HUES48 (cell line): ENCODE data around the gene BTBD1.

Experiments
- H3K27ac ChIP-seq: one replicate; pipeline ENCODE4 v1.7.0; 2013; ENCODE audit warnings: low read depth, low read length, inconsistent platforms
- H3K27me3 ChIP-seq: 2 replicates; pipeline ENCODE4 v1.6.1; 2013; ENCODE audit warnings: mild to moderate bottlenecking, low read length; ENCODE audit not compliant: control insufficient read depth, insufficient read depth
- H3K36me3 ChIP-seq: 2 replicates; pipeline ENCODE4 v1.6.1; 2013; ENCODE audit warnings: low read length; ENCODE audit not compliant: control insufficient read depth, insufficient read depth
- H3K4me1 ChIP-seq: 2 replicates; pipeline ENCODE4 v1.6.1; 2013; ENCODE audit warnings: mild to moderate bottlenecking, low read length; ENCODE audit not compliant: control insufficient read depth, insufficient read depth
- H3K4me3 ChIP-seq: 2 replicates; pipeline ENCODE4 v1.5.1; 2013; ENCODE audit warnings: mild to moderate bottlenecking, low read depth, low read length
- H3K9ac ChIP-seq: 2 replicates; pipeline ENCODE4 v1.6.1; 2013; ENCODE audit warnings: mild to moderate bottlenecking, low read depth, low read length, moderate library complexity
- H3K9me3 ChIP-seq: 2 replicates; pipeline ENCODE4 v1.6.1; 2013; ENCODE audit warnings: low read length; ENCODE audit not compliant: control insufficient read depth, insufficient read depth

BTBD1 gene

DNA sequence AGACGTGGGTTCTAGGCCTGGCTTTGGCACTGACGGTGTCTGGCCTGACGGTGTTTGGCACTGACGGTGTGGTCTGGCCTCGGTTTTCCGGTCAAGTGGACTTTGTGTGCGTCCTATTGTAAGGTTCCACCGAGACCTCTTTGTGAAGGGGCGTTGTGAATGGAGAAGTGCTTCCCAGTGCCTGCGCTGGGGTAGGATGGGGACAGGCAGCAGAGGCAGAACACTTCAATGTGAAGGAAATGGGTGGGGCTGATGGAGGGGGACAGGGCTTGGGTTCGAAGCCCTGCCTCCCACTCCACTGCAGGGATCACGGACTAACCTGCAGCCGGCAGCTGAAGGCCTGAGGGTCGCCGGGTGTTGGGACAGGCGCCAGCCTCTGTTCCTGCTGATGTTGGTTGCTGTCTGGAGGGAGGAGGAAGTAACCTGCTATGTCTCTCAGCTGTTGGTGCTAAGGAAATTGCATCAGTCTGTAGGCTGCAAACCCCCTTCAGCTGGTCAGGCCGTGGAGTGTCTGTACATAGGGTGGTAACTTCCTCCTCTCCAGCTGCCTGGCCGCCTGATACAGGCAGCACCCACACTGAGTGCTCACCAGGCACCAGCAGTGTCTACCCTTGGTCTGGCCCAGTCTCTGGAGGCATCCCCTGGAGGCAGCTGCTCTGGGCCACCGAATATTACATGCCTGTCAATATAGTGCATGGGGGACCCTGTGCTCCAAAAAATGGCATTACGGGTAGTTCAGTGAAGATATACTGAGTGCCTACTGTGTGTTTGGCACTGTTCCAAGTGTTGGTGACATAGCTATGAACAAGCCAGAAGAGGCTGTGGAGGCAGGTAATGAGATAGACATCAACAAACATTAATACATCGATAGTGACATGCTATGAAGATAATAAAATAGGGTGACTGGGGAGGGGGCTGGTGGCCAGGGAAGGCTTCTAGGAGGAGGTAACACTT, 41.5 kb upstream of the BTBD1 start:
- Histone ChIP-seq H3K27ac (no peak overlapping the region), H3K27me3 (peaks cover 38% of the 10 kb centered on the region), H3K36me3 (no peaks in the 10 kb centered on the region), H3K4me1 (no peaks in the 10 kb centered on the region), H3K9ac (no peak overlapping the region), H3K9me3 (no peaks in the 10 kb centered on the region), H3K4me3 (peak overlapping the region; percentile 68; the same call in 1 of the 2 replicates)

DNA sequence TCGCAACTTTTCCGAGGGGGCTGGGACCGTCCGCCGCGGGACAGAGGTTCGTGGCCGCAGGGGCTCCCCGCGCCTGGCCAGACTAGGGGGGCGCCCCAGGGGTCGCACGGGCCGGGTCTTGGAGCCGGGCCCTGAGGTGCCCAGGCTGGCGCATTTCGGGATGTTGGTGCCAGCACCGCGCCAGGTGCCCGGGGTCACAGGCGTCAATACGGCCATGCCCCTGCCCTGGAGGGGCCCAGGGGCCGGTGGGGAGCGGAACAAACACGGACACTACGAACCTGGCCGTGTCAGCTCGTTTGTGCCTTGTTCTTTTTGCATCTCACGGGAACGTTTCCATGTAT, 40.8 kb upstream of the BTBD1 start:
- Histone ChIP-seq H3K9ac (no peak overlapping the region), H3K27ac (no peak overlapping the region), H3K4me1 (no peaks in the 10 kb centered on the region), H3K9me3 (no peaks in the 10 kb centered on the region), H3K36me3 (no peaks in the 10 kb centered on the region), H3K4me3 (peak overlapping the region; percentile 68), H3K27me3 (peaks cover 38% of the 10 kb centered on the region)

DNA sequence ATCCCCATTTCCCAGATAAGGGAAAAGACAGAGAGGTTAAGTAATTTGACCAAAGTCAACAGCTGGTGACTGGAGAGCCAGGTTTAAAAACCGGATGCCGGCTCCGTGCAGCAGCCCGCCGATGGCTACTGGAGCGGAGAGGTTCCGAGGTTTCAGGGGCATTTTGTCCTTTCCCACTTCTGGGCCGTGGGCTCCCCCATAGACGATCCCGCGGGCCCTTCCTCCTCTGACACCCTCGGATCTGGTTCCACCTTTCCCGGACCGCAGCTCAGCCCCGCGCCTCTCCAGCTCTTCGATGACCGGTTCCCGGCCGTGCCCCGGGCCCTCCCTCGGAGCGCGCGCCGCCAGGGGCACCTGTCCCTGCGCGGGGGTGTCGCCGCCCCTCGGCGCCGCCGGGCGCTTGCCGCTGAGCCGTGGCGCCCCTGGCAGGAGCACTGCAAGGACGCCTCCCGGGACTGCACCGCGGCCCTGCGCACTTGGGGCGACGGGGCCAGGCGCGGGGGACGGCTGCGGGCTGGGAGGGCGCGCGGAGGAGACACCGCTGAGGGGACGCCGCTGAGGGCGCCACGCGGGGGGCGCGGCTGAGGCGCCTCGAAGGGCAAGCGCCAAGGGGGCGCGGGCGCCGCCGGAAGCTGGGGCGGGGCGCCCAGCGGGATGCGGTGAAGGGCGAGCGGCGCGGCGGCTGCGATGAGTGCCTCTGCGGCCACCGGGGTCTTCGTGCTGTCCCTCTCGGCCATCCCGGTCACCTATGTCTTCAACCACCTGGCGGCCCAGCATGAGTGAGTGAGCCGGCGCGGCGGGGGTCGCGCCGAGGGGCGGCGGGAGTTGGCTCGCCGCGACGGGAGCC, 40.2 kb upstream of the BTBD1 start, which contains the start of gene TM6SF1:
TSS of gene TM6SF1 (plus strand) at position 652 of the 847 bp plus-strand sequence. CDS start at position 688, 36 bp downstream.
- Histone ChIP-seq H3K4me3 (peak within 1 kb of the TSS; percentile 68), H3K9ac (no peak within 1 kb of the TSS), H3K36me3 (no peaks in the 10 kb centered on the region), H3K9me3 (no peaks in the 10 kb centered on the region), H3K27me3 (peaks cover 38% of the 10 kb centered on the region), H3K27ac (no peak within 1 kb of the TSS), H3K4me1 (no peaks in the 10 kb centered on the region)

DNA sequence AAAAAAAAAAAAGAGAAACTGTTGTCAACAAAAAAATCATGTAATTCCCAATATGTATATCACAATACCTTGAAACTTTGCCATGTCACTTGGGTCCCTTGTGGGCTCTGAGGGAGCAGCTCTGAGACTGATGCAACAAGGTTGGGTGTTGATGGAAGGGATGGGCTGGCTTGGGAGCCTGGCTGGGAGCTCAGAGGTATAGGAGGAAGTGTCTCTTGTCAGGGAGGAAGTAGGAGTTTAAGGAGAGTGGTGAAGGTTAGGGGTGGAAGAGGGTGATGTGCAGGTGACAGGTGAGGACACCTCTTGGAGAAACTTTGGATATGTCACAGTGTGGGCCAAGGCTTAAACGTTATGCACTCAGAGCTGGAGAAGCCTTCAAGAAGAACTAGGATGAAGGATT, 38.4 kb upstream of the BTBD1 start:
- Histone ChIP-seq H3K27me3 (peaks cover 38% of the 10 kb centered on the region), H3K9me3 (no peaks in the 10 kb centered on the region), H3K27ac (no peak overlapping the region), H3K4me1 (no peaks in the 10 kb centered on the region), H3K36me3 (no peaks in the 10 kb centered on the region), H3K4me3 (no peak overlapping the region), H3K9ac (no peak overlapping the region)

DNA sequence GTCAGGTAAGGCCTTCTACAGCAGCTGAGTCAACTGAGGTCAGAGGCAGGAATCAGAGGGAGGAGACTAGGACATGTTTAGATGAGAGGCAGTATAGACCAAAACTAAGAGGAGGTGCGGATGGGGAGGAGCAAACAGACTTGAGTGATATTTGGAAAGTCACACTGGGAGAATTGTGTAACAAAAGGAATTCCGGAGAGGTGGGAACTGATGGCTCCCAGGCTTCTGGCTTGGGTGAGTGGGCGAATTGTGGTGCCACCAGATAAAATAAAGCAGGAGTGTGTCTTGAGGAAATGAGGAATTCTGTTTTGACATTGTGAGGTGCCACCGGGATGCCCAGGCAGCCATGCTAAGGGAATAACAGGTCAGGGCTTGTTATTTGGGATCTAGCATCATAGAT, 37.1 kb upstream of the BTBD1 start:
- Histone ChIP-seq H3K27ac (no peak overlapping the region), H3K36me3 (no peaks in the 10 kb centered on the region), H3K27me3 (peaks cover 36% of the 10 kb centered on the region), H3K9ac (no peak overlapping the region), H3K4me3 (no peak overlapping the region), H3K4me1 (no peaks in the 10 kb centered on the region), H3K9me3 (no peaks in the 10 kb centered on the region)

DNA sequence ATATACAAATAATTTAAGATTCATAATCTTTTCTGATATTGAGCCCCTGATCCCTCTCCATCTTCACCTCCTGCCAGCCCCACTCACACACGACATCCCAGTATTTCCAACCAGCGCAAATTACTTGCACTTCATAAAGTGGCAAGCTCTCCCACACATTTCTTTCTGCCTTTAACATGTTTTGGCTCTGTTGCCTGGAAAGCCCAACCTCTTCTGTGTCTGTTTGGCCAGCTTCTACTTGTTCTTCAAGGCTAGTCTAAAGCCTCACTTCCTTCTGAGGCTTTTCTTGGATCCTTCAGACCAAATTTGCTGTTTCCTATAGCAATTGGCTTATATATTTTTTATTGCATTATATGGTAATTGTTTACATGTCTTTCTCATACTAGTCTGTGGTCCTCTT, 35.3 kb upstream of the BTBD1 start:
- H3K4me1 ChIP-seq, result no peaks in the 10 kb centered on the region
- no peak overlapping the region for H3K4me3 ChIP-seq
- H3K9me3 ChIP-seq, result no peaks in the 10 kb centered on the region
- no peaks in the 10 kb centered on the region for H3K36me3 ChIP-seq
- no peak overlapping the region for H3K27ac ChIP-seq
- H3K9ac ChIP-seq, result no peak overlapping the region
- H3K27me3 ChIP-seq, result peaks cover 18% of the 10 kb centered on the region

DNA sequence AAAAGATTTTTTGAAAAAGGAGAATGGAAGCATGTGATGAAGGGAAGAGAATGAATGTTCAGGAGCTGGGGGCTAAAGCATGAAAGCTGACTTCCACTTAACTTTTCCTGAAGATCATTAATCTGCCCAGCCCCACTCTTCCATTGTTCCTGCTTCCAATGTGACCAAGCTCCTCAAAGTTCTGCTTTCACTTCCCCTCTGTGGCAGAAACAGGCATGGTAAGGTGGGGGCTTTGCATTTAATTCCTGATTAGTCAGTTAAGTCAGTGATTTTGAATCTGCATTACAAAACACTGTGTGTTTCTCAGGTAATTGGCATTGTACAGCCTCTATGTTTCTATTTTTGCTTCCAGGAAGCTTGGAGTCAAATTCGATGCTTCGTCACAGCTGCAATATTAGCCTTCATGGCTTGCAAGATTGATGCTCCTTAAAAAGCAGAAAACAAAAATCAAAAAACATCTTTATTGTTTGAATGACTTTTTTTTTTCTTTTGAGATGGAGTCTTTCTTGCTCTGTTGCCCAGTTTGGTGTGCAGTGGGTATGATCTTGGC, 33.1 kb upstream of the BTBD1 start:
- no peak overlapping the region for H3K27ac ChIP-seq
- no peaks in the 10 kb centered on the region for H3K4me1 ChIP-seq
- H3K27me3 ChIP-seq, result no peaks in the 10 kb centered on the region
- H3K36me3 ChIP-seq, result no peaks in the 10 kb centered on the region
- no peak overlapping the region for H3K9ac ChIP-seq
- H3K4me3 ChIP-seq, result no peak overlapping the region
- H3K9me3 ChIP-seq, result no peaks in the 10 kb centered on the region

DNA sequence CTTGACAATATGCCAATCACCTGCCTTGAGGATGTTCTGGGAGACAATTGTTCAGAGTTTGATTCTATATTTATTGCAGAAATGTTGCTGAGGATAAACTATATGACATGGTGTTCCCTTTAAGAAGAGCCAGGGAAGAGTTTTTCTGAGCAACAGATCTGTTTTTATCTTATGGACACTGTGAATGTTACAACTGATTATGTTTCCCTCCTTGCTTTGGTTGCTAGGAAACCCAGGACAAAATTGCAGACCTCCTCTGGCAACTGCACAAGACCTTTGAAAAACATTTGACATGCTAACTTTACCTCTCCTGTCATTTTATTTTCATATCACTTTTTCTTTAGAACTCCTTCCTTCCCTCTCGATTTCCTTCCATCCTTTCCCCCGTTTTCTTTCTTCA, 32.2 kb upstream of the BTBD1 start:
- no peaks in the 10 kb centered on the region for H3K36me3 ChIP-seq
- no peak overlapping the region for H3K27ac ChIP-seq
- no peak overlapping the region for H3K4me3 ChIP-seq
- no peaks in the 10 kb centered on the region for H3K27me3 ChIP-seq
- no peaks in the 10 kb centered on the region for H3K4me1 ChIP-seq
- no peak overlapping the region for H3K9ac ChIP-seq
- no peaks in the 10 kb centered on the region for H3K9me3 ChIP-seq

DNA sequence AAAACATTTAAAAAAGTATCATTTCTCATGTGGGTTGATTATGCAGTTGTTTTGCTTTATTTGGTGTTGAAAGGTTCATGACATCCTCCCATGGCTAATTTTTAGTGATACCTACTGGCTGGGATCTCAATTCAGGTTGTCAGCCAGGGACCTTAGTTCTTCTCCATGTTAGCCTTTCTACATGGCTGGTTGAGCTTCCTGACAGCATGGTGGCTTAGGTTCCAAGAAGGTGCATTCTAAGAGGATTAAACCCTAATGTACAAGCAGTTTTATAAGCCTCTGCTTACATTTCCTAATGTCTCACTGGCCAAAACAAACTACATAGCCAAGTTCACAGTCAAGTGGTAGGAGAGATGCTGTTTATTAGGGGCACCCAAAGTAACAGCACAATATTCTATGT, 31.0 kb upstream of the BTBD1 start:
- no peak overlapping the region for H3K4me3 ChIP-seq

DNA sequence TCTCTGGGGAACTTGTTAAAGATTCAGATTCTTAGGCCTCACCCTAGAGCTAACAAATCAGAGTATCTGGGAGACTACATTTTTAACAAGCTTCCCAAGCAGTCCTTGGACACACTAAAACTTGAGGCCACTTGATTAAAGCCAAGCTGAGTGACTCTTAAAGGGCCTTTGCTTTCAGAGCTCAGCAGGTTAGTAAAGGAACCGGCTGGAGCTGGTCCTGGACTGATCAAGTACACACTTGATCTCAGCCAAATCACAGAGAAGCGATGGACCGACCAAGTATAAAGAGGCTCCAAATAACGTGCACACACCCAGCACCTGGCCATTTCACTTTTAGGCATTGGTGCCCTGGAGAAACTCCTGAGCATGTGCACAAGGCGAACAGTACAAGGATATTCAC, 27.5 kb upstream of the BTBD1 start:
- no peak overlapping the region for H3K4me3 ChIP-seq
- H3K9me3 ChIP-seq, result no peaks in the 10 kb centered on the region
- H3K9ac ChIP-seq, result no peak overlapping the region
- H3K27me3 ChIP-seq, result no peaks in the 10 kb centered on the region
- no peaks in the 10 kb centered on the region for H3K4me1 ChIP-seq
- H3K36me3 ChIP-seq, result no peaks in the 10 kb centered on the region
- no peak overlapping the region for H3K27ac ChIP-seq

More for the DNA sequence above, 31.0 kb upstream of the BTBD1 start:
- no peaks in the 10 kb centered on the region for H3K9me3 ChIP-seq
- no peaks in the 10 kb centered on the region for H3K4me1 ChIP-seq
- no peak overlapping the region for H3K9ac ChIP-seq
- H3K27me3 ChIP-seq, result no peaks in the 10 kb centered on the region
- no peaks in the 10 kb centered on the region for H3K36me3 ChIP-seq
- no peak overlapping the region for H3K27ac ChIP-seq
